HG03565 (cell line): ENCODE data around the gene PARD3.
A peak's percentile ranks its signal among the peaks of the same experiment; 100 is the strongest.
"Not testable (repeated sequence)": the region's sequence is repeated elsewhere in the genome, so short reads cannot be mapped to it uniquely, and the experiment has no call there.

Experiments used
- ATAC-seq: cut with Tn5 transposase; IDR thresholded peaks from one replicate; pipeline ENCODE4 v1.9.1; 2021; ENCODE audit warnings: mild to moderate bottlenecking, moderate library complexity; ENCODE audit not compliant: unreplicated experiment

PARD3 gene

DNA sequence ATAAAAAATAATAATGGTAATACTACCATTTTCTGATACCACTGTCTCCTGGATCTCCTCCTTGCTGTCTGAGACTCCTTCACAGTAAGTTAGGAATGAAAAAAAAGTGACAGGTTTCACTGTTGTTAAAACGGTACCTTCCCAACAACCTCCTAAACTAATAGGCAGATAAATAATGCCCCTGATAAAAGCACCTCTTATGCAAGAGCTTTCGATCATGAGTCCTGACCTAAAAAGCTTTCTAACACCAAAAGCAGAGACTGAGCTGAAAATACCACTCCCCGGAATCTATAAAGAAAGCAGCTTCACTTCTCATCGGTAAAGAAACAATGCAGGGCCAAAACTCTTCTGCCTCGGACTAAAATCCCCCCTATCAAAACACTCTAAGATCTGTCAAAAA, 14.5 kb downstream of the PARD3 start:
- no peak for ATAC-seq

DNA sequence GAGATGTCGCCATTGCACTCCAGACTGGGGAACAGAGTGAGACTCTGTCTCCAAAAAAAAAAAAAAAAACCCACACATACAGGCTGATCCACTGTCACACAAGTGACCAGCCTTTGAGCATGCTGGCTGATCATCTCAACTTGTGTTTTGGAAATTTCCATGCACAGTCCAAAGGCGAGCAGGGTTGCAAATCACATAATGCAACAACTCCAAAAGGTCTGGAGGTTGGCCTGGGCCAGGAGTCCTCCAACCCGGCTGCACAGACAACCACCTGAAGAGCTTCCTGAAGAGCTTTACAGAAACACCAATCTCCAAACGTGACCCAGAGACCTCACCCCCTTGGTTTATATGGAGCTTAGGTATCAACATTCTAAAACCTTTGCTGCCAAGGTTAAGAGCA, 16.4 kb downstream of the PARD3 start:
- ATAC-seq, result no peak

DNA sequence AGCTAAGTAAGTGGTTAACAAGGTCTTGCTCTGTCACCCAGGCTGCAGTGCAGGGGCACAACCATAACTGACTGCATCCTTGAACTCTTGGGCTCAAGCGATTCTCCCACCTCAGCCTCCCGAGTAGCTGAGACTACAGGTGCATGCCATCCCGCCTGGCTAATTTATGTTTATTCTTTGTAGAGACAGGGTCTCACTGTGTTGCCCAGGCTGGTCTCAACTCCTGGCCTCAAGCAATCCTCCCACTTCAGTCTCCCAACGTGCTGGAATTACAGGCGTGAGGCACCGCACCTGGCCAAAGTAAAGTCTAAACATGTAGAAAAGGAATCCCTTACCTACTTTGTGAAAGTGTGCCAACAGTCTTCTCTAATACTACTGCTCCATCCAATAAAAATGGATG, 17.9 kb downstream of the PARD3 start:
- ATAC-seq, result no peak

DNA sequence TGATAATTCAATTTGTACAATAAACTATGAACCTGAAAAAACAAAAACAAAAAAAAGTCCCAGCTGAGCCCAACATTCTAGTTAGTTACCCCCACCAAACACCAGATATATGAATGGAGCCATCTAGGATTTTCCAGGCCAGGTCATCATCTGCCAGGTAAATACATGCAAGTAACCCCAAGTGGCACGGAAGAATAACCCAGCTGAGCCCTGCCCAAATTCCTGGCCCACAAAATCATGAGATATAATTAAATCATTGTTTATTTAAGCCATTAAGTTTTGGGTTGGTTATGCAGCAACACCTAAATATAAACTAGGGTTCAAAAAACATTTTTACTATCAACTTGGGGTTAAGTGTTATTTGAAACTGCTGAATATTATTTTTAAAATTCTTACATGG, 19.0 kb downstream of the PARD3 start:
- ATAC-seq, result no peak

DNA sequence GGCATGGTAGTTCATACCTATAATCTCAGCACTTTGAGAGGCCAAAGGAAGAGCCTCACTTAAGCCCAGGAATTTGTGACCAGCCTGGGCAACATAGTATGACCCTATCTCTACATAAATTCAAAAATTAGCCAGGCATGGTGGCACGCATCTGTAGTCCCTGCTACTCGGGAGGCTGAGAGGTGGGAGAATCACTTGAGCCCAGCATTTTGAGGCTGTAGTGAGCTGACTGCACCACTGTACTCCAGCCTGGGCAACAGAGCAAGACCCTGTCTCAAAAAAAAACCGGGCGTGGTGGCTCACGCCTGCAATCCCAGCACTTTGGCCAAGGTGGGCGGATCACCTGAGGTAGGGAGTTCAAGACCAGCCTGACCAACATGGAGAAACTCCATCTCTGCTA, 19.8 kb downstream of the PARD3 start:
- ATAC-seq, result no peak

DNA sequence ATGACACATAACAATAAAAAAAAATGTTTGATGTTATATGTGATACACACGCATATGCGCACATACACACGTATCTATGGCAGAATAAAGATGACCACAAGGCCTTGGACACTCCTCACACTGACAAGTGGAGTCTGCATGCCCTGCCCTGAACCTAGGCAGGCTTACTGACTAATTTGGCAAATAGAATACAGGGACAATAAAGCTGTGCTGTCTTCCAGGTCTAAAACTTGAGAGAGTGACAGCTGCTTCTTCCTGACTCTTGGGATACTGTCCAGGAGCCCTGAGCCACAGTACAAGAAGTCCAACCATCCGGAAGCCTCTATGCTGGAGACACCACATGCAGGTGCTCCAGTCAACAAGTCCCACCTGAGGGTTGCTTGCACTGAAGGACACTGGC, 20.3 kb downstream of the PARD3 start:
- ATAC-seq, result no peak

DNA sequence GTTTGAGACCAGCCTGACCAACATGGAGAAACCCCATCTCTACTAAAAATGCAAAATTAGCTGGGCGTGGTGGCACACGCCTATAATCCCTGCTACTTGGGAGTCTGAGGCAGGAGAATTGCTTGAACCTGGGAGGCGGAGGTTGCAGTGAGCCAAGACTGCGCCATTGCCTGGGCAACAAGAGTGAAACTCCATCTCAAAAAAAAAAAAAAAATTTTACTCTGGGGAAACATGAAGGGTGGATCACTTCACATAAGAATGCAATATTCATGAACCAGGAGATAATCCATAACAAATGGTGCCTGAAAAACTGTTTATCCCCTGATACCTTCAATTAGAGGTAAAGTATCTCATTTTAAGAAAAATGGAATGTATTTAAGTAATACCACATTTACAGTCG, 21.5 kb downstream of the PARD3 start:
- ATAC-seq, result not testable (repeated sequence)

DNA sequence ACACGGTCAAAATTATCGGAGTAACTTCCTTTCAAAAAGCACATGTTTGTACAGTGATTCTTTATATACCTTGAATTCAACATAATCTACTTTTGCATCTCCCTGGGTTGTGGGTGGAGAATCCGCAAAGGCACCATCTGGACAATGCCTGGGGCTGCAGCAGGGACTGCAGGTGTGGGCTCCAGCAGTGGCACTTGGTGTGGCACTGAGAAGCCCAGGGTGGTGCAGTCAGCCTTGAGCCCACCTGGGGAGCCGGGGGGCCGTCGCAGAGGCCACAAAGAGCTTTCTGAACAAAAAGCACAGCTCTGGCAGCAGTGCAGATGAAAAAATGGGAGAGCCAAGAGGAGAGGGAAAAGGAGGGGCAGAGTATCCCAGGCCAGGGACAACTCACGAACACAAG, 22.2 kb downstream of the PARD3 start:
- no peak for ATAC-seq

DNA sequence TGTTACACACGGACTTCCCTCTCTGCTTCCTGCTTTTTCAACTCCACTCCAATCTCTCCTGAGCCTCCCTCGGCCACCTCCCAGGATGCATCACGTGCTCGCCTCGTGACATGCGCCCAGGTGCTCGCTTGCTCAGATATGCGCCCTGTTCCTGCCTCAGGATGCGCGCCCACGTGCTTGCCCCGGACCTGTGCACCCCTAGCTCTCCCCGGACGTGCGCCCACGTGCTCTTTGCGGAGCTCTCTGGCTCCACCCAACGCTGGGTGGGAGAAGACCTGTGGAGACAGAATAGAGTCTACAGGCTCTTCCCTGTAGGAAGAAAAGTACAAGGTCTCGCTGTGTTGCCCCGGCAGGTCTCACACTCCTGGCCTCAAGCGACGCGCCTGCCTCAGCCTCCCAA, 23.1 kb downstream of the PARD3 start:
- no peak for ATAC-seq

DNA sequence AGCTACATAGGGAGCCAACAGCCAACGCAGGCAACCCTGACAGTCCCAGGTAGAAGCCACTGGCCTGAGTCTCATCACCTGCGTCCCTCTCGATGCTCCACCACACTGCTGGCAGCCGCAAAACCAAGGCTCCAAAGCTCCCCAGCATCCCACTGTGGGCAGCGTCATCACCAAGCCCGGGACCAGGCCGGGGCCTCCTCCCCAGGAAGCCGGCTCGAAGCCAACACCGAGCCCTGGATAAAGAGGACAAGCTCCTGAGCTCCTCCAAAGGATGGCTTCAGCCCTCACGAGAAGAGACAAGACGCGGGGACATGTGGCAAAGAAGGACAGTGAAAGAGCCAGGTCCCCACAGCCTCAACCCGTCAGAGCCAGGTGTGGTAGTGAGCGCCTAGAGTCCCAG, 23.9 kb downstream of the PARD3 start:
- ATAC-seq, result no peak

DNA sequence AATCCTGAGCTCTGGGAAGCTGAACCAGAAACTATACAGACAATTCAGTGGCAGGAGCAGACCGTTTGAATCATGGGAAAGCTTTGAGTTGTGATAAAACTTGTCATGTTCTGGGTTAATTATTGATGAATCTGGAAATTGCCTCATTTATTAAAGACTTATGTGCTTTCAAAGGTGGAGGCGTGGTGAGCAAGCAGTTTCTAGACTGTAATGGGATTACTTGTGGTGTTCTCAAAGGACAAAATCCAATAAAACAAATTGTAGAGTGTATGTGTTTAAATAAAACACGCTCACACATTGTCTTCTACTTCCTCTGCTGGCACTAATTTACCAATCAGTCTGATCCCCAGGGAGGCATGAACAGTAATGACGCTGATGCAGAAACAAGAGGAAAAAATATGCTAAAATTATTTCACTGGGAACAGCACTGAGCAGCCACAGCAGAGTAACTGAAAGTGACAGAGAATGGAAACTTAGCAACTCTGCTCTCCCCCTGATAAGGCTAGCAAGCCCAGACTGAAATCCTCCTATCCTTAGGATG, 25.1 kb downstream of the PARD3 start:
- ATAC-seq, result no peak

DNA sequence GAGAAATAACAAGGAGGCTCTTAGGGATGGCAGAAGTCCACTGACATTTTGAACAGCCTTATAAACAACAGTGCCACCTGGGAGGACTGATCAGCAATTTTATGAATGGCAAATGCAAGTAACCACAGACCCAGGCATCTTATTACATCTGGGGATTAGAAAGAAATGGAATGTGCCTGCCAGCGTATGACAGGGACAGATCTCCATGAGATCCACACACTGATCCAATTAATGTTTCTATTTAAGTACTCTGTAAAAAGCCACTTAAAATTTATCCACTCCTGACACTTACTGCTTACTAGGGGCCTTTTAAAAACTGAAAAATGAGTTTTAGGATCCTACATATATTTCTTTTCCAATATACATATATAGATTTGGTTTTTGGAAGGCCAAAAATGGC, 28.6 kb downstream of the PARD3 start:
- no peak for ATAC-seq

DNA sequence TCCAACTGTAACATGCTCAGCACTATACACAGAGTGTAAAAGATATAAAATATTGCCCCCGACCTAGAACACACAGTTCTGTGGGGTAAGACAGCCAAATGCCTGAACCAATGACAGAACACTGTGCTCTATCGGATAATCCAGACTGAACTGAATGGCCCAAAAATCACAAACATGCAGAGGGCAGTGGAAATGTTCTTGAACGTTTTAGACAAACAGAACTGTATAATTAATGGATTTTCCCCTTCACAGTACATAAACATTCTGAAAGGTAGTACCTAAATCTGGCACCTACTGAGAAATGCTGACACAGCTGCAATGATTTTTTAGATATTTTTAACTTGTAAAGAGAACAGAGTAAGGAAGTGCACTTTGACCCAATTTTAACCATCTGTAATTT, 33.4 kb downstream of the PARD3 start:
- no peak for ATAC-seq

DNA sequence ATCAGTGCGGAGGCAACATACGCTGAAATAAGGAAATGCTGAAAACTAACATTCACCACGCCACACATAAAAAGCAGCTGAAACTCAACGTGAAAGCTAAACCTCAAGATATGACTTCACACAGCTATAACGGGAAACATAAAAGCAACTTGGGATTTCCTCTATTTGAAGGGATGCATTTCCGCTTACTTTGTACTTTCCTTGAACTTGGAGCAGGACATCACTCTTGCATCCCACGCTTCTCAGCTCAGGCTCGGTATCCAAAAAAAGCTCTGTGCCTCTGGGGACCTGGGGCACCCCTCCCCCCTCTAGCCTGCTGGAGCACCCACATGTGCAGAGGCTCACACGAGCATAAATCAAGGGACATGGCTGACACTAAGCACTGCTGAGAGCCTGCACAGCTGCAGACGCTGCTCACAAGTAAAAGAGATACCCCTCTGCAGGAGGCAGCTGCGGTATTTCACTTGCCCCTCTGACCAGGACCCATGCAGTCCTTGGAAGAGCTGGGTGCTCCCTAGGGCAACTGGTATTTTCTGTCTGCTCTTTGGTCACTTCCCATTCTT, 34.2 kb downstream of the PARD3 start:
- ATAC-seq, result peak; percentile 80

DNA sequence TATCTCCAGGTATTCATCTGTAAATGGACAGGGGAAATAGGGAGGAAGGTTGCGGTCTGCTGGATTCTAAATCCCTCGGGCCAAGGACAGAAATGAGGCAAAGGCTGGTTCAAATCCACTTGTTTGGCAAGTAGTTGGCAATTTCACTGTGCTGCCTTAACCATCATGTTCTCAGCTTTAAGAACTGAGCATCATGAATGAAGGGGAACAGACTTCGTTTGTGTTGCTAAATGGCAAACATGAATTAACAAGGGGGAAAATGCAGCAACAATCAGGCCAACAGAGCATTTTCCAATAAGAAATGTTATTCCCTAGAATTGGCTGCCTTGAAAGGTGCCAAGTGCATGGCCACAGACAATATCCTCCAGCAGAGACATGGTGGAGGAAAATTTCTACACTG, 36.9 kb downstream of the PARD3 start:
- ATAC-seq, result no peak

DNA sequence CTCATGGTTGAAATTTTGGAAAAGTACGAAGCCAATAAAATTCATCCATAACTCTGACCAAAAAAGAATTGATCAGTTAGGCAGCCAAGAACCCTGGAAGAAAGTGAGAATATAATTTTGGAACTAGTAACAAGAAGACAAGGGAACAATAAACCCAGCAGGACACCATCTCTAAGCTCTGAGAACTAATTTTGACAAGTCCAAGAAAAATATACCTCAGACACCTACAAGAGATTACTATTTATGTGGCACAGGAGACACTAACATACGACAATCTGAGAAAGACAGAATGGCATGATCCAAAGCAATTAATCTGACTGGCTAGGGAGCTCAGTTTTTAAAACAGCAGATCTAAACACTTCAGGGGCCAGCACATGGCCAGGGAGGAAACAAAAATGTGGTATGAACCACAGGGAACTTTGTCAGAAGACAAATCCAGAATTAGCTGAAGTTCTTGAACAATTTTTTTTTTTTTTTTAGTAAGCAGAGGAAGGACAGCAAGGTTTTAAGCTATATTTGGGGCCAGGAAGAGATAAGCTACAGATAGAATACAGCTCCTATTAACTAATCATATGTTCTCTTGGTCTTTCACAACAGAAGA, 38.9 kb downstream of the PARD3 start:
- no peak for ATAC-seq

DNA sequence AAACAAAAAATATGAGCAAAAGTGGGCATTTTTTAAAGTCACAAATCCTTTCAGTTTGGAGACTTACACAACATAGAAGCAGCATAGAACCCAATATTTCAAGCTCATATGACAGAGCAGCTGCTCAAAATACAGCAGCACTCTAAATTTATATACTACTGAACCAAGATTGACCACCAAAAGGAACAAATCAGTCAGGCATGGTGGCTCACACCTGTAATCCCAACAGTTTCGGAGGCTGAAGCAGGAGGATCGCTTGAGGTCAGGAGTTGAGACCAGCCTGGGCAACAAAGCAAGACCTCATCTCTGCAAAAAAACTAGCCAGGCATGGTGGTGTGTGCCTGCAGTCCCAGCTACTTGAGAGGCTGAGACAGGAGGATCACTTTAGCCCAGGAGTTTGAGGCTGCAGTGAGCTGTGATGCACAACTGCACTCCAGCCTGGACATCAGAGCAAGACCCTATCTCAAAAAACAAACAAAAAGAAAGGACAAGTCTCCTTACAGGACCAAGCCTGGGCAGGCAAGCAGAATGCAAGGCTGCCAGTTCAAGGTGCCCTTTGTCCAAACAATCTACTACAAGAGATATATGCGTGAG, 40.0 kb downstream of the PARD3 start:
- no peak for ATAC-seq

DNA sequence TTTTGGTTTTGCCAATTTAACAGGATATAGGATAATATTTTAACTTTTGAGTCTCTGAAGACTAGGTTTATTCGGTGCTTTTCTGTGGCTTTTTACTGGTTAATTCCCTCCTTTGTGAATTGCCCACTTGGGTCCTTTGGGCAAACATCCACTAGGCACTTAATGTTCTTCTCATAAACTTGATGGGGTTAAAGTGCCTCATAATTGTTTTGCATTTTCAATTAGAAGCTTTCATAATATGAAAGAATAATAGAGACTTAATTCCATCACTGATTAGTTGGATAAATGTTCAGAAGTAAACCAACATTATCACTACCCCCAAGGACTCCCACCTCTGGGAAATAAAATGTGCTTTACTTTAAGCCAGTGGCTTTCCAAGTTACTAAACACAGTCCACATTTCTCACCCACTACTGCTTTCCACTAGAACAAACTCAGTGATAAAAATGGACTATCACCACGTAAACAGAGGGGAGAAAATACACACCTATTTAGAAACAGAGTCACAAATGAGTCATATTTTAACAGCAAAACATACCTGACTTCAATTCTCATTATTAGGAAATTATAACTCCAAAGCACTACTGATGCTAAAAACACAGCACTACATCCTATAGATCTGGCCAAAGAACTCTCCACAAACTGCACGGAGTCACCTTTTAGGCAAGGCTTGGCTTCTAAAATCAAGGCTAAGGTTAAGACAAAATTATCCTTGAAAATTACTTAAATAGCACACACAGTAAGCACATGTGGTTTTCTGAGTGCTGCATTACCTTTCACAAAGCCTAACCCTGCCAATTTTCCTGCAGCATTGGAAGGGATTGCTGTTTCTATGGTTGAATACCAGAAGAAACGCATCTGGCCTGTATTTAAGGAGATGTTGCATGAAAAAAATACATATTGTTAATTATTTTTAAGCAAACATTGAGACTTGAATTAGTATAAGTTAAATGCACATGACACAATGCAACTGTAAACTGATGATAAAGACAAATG, 41.2 kb downstream of the PARD3 start:
- ATAC-seq, result no peak

DNA sequence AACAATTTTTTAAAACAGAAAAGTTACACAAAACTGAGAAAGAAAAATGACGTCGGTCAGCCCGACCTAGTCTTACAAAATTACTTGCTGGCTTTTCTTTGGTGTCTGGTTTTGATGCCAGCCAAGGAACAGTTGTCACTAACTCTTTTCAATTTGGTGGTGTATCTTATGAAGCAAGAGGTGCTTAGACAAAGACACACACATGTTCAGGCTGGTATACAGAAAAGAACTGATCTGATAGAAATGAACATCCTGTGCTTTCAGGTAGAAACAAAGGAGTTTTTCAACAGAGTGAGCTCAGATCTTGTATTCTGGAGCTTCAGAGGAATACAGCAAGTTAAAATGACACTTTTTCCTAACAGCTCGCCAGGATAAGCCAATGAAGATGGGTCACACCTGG, 43.6 kb downstream of the PARD3 start:
- no peak for ATAC-seq

DNA sequence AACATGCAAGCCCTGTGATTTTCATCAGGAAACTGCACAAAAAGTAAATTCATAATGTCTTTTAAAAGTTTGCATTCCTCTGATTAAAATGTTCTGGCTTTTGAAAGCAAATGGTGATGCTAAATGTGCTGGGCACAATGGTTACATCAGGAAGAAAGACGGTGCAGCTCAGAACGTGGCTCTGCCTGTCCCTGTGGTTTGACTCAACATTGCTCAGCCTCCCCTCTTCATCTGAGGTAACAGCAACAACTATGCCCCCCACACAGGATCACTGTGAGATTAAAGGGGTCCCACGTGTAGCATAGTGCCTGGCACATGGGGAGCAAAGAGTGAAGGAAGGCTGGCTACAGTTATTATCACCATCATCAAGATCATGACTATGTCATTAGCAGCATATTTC, 44.0 kb downstream of the PARD3 start:
- no peak for ATAC-seq

DNA sequence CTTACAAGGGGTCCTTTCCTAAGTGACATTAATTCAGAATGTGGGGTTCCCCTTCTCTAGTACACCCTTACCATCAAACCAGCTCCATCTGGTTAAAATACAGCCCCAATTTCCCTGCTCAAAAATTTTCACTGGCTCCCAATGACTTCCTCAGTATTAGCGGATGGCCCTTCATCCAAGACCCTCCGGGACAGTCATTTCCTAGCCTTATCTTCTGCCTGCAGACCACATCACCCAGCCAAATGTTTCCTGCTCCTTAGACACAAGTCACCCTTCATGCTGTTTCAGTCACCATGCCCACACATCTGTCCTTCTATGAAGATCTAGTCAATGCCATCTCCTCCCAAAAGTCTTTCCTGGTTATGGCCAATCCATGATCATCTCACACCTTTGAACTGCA, 45.2 kb downstream of the PARD3 start:
- ATAC-seq, result no peak

DNA sequence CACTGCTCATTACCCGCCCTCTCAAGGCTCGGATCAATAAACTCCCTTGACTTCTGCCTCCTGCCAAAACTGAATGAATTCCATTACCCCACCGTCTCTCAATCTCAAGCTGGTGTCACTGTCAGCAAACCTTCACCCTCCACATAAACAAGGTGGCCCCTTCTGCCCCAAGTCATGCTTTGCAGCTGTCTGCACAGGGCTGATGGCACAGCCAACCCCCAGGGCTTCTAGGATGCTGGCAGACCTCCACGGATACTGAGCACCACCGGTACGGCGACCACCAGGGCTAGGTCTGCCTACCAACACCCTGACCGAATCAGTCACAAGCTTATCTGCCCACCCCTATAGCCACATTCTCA, 46.1 kb downstream of the PARD3 start:
- ATAC-seq, result no peak
